GM12878 (cell line): Measurements from ENCODE around the gene CIB4. TPM values are rescaled to one million over a fixed set of nuclear protein-coding genes. Genes with fewer than 3 reads are reported as not detected.

Source experiments
- ATAC-seq: fragments of 200-7000 bp; cut with Tn5 transposase; 3 replicates; pipeline ENCODE4 v1.9.1; 2020; ENCODE audit warnings: mild to moderate bottlenecking, moderate library complexity
- BruUV-seq: library from RNA; stranded (reverse); fragments of 400-500 nt; replicated peaks from 2 replicates; lab custom pipeline; 2021; lab: Mats Ljungman, UMichigan
- CTCF ChIA-PET: fragments of 300-600 bp; sonication (Branson Sonifier 250); formaldehyde crosslinking; extraction: SDS; loops from one replicate; lab custom pipeline; 2021; ENCODE audit warnings: inconsistent platforms; lab: Yijun Ruan, JAX
- POLR2A ChIA-PET: fragments of 350-600 bp; formaldehyde crosslinking; extraction: SDS; loops from one replicate; lab custom pipeline; 2021; ENCODE audit warnings: inconsistent platforms; lab: Charles Lee
- RAD21 ChIA-PET: fragments of 300-600 bp; sonication (Branson Sonifier 250); formaldehyde crosslinking; loops from one replicate; lab custom pipeline; 2023; ENCODE audit warnings: antibody characterized with exemption; ENCODE audit not compliant: unreplicated experiment; lab: Charles Lee
- SMC1A ChIA-PET: fragments of 300-600 bp; sonication (Branson Sonifier 250); formaldehyde crosslinking; loops from one replicate; lab custom pipeline; 2023; ENCODE audit not compliant: unreplicated experiment, uncharacterized antibody; lab: Charles Lee
- DNase-seq: peaks from one replicate; pipeline ENCODE4 v3.0.0-alpha.2; 2011; ENCODE audit warnings: low read depth, low spot score
- FAIRE-seq: peaks from 3 replicates; lab custom pipeline; 2011; peaks lifted over from hg19 to GRCh38; lab: Jason Lieb, UNC
- H2AFZ ChIP-seq: 2 replicates; pipeline ENCODE4 v1.6.0; 2011; ENCODE audit warnings: low read depth, low read length, control low read depth; ENCODE audit not compliant: control insufficient read depth
- H3K27ac ChIP-seq: 2 replicates; pipeline ENCODE4 v1.5.1; 2011; ENCODE audit warnings: control low read depth; ENCODE audit not compliant: control insufficient read depth, insufficient read depth
- H3K27me3 ChIP-seq, 2 experiments: replicated peaks in 1 of 2; 2 replicates each; pipeline versions ENCODE4 v1.6.0 to v1.6.1; 2011; ENCODE audit warnings: low read length in 1 of 2; ENCODE audit not compliant: control insufficient read depth in 2 of 2, insufficient read depth in 2 of 2
- H3K36me3 ChIP-seq, 2 experiments: 2 replicates each; pipeline ENCODE4 v1.5.1; 2011; ENCODE audit warnings: low read length in 1 of 2; ENCODE audit not compliant: control insufficient read depth in 2 of 2, insufficient read depth in 2 of 2
- H3K4me1 ChIP-seq: 2 replicates; pipeline ENCODE4 v1.6.1; 2011; ENCODE audit warnings: mild to moderate bottlenecking, low read length, moderate library complexity, mixed read lengths; ENCODE audit not compliant: control insufficient read depth, insufficient read depth
- H3K4me2 ChIP-seq: 2 replicates; pipeline ENCODE4 v1.6.0; 2011; ENCODE audit warnings: control low read depth; ENCODE audit not compliant: control insufficient read depth, insufficient read depth
- H3K4me3 ChIP-seq: fragments of 200-600 bp; sonication (generic); 2 replicates; pipeline ENCODE4 v1.5.1; 2016
- H3K79me2 ChIP-seq: 2 replicates; pipeline ENCODE4 v1.6.0; 2011; ENCODE audit warnings: low read length; ENCODE audit not compliant: control insufficient read depth, insufficient read depth
- H3K9ac ChIP-seq: 2 replicates; pipeline ENCODE4 v1.8.0; 2011; ENCODE audit warnings: low read length, control low read depth, mixed read lengths; ENCODE audit not compliant: control insufficient read depth, insufficient read depth
- H3K9me3 ChIP-seq: replicated peaks from 3 replicates; pipeline ENCODE4 v1.5.1; 2011; ENCODE audit warnings: mild to moderate bottlenecking, low read length; ENCODE audit not compliant: control insufficient read depth, insufficient read depth
- H4K20me1 ChIP-seq: 2 replicates; pipeline ENCODE4 v1.6.0; 2011; ENCODE audit not compliant: control insufficient read depth, insufficient read depth
- EZH2 ChIP-seq: IDR thresholded peaks from 2 replicates; pipeline ENCODE4 v1.6.1; 2012; ENCODE audit warnings: low read depth, mild to moderate bottlenecking, control low read depth, inconsistent platforms, low read length, borderline replicate concordance; ENCODE audit not compliant: control insufficient read depth
- GATAD2B ChIP-seq: fragments of 450-650 bp; conservative IDR thresholded peaks from 2 replicates; pipeline ENCODE4 v1.6.1; 2017; ENCODE audit warnings: low read depth, mild to moderate bottlenecking, moderate library complexity
- HDGF ChIP-seq: fragments of 450-650 bp; IDR thresholded peaks from 2 replicates; pipeline ENCODE4 v1.6.1; 2016; ENCODE audit warnings: antibody characterized with exemption
- RAD51 ChIP-seq: fragments of 450-650 bp; IDR thresholded peaks from 2 replicates; pipeline ENCODE4 v1.6.1; 2016; ENCODE audit warnings: moderate library complexity, mild to moderate bottlenecking, inconsistent platforms
- SPI1 ChIP-seq: IDR thresholded peaks from 2 replicates; pipeline ENCODE4 v1.6.1; 2011; ENCODE audit warnings: low read depth, mild to moderate bottlenecking, low read length, moderate library complexity, borderline replicate concordance; ENCODE audit not compliant: insufficient read depth
- SREBF2 ChIP-seq: IDR thresholded peaks from 2 replicates; pipeline ENCODE4 v1.6.1; 2012; ENCODE audit warnings: mild to moderate bottlenecking, low read length
- STAT1 ChIP-seq: fragments of 450-650 bp; conservative IDR thresholded peaks from 2 replicates; pipeline ENCODE4 v1.6.1; 2014; ENCODE audit warnings: antibody characterized with exemption, mild to moderate bottlenecking
- TCF12 ChIP-seq: IDR thresholded peaks from 2 replicates; pipeline ENCODE4 v1.6.1; 2011; ENCODE audit warnings: low read depth, mild to moderate bottlenecking, low read length
- TCF3 ChIP-seq: IDR thresholded peaks from 2 replicates; pipeline ENCODE4 v1.6.1; 2012; ENCODE audit warnings: low read depth, mild to moderate bottlenecking, low read length, borderline replicate concordance; ENCODE audit not compliant: insufficient read depth
- ZBTB4 ChIP-seq: fragments of 450-650 bp; formaldehyde crosslinking; IDR thresholded peaks from 2 replicates; pipeline ENCODE4 v1.4.0; 2022; ENCODE audit warnings: mild to moderate bottlenecking, moderate library complexity
- ZBTB40 ChIP-seq: fragments of 450-650 bp; IDR thresholded peaks from 2 replicates; pipeline ENCODE4 v1.6.1; 2016; ENCODE audit warnings: mild to moderate bottlenecking, moderate library complexity, borderline replicate concordance
- ZNF384 ChIP-seq: IDR thresholded peaks from 2 replicates; pipeline ENCODE4 v1.6.1; 2012; ENCODE audit warnings: low read depth, mild to moderate bottlenecking, low read length, improper control_type of control experiment, borderline replicate concordance
- ZSCAN29 ChIP-seq: fragments of 450-650 bp; IDR thresholded peaks from 2 replicates; pipeline ENCODE4 v1.6.1; 2017; ENCODE audit warnings: mild to moderate bottlenecking, moderate library complexity
- WGBS: methylation state at CpG from one replicate; pipeline ENCODE4 v1.1.6; 2016; ENCODE audit warnings: low lambda C conversion rate; ENCODE audit not compliant: insufficient replicate concordance, insufficient coverage; ENCODE audit errors: missing lambda C conversion rate; 5-methylcytosine and 5-hydroxymethylcytosine counted together
- in situ Hi-C: fragments of 300-500 bp; cut with MboI; formaldehyde crosslinking; loops from 9 replicates; pipeline ENCODE4 v1.14.3; 2018; ENCODE audit warnings: mixed read lengths
- intact Hi-C: fragments of 100-400 bp; cut with micrococcal nuclease; formaldehyde crosslinking; loops from one replicate; pipeline ENCODE4 v1.14.2; 2022; ENCODE audit not compliant: unreplicated experiment
- polyA plus RNA-seq, 11 experiments: library from polyadenylated mRNA; depleted of rRNA in 4 of 11; unstranded in 6 of 11; stranded (reverse) in 5 of 11; fragments of >200 nt; fragmentation: Nextera tagmentation in 4 of 11; fragmentation: Illumina TruSeq in 1 of 11; extraction: Ambion mirVana in 4 of 11; extraction: Trizol in 1 of 11; gene quantifications; 1 replicate in 1 of 11; 2 replicates in 10 of 11; pipeline versions ENCODE4 v1.2.1 to v1.2.3, GENCODE V29; 2011 to 2016; ENCODE audit warnings: inconsistent platforms in 2 of 11, missing spikeins in 2 of 11, low read depth in 1 of 11
- total RNA-seq, 4 experiments: library from RNA; depleted of rRNA in 3 of 4; stranded (reverse); fragments of >200 nt in 3 of 4; fragmentation: Illumina TruSeq in 1 of 4; extraction: Trizol in 1 of 4; gene quantifications; 2 replicates each; pipeline versions ENCODE4 v1.2.1 to v1.2.3, GENCODE V29; 2013 to 2021
- TF ChIP-seq, protein P1 (sequence below): fragments of 450-650 bp; IDR thresholded peaks from 2 replicates; pipeline ENCODE4 v1.6.1; 2016; ENCODE audit warnings: mild to moderate bottlenecking

Gene CIB4
- total and polyA plus RNA-seq, 10 of the 15 experiments (the other 5 are each of a cell fraction or from before 2014, with no cell fraction given) = not detected

- no peak for FAIRE-seq
- no peaks in the 10 kb centered on the region for H3K79me2 ChIP-seq
- no peak overlapping the region for H3K4me2 ChIP-seq
- SMC1A ChIA-PET = no interaction called here
- no peak overlapping the region for H3K27ac ChIP-seq
- in situ Hi-C loops (no loop called here), intact Hi-C loops (no loop called here)
- H4K20me1 ChIP-seq = no peaks in the 10 kb centered on the region
- H3K4me1 ChIP-seq = no peaks in the 10 kb centered on the region
- H3K9me3 ChIP-seq = no peaks in the 10 kb centered on the region
- no peak for DNase-seq
- H3K27me3 ChIP-seq = peaks cover 5 to 7% of the 10 kb centered on the region in 2 experiments; a peak in 3 of 4 replicates
- 30% methylated on average over 18 of the region's 18 CpGs for WGBS
- no peak overlapping the region for H3K9ac ChIP-seq
- no TSS peak for BruUV-seq
- H3K36me3 ChIP-seq = no peaks in the 10 kb centered on the region
- CTCF ChIA-PET = interaction anchor here (0.8 to 1.1 kb wide), 2 partner anchors 61 to 632 kb away, joined by 3 read pairs; no protein-coding TSS in a partner anchor
- RAD21 ChIA-PET = no interaction called here
- H2AFZ ChIP-seq = no peak overlapping the region
- no peak for ATAC-seq
- POLR2A ChIA-PET = no interaction called here
- no peak overlapping the region for H3K4me3 ChIP-seq
- no peak for TF ChIP-seq ZNF384
- TF ChIP-seq SREBF2 = no peak
- no peak for TF ChIP-seq ZBTB4 (CRISPR knock-in tag)
- TF ChIP-seq STAT1 = no peak
- no peak for TF ChIP-seq ZBTB40
- TF ChIP-seq RAD51 = no peak
- no peak for TF ChIP-seq TCF3
- TF ChIP-seq EZH2 = no peak
- TF ChIP-seq, protein P1, sequence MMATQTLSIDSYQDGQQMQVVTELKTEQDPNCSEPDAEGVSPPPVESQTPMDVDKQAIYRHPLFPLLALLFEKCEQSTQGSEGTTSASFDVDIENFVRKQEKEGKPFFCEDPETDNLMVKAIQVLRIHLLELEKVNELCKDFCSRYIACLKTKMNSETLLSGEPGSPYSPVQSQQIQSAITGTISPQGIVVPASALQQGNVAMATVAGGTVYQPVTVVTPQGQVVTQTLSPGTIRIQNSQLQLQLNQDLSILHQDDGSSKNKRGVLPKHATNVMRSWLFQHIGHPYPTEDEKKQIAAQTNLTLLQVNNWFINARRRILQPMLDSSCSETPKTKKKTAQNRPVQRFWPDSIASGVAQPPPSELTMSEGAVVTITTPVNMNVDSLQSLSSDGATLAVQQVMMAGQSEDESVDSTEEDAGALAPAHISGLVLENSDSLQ = no peak
- no peak for TF ChIP-seq HDGF
- no peak for TF ChIP-seq SPI1
- no peak for TF ChIP-seq ZSCAN29
- TF ChIP-seq GATAD2B = no peak
- no peak for TF ChIP-seq TCF12
Measured at GRCh38 chr2:26581991-26582842, 58.9 kb downstream of the CIB4 start.
